OCI-LY3 (cell line): ENCODE data around the gene PEX11B.

Source experiments
- H2AFZ ChIP-seq: fragments of 200-600, 300-600 bp; shearing (Covaris generic); 2 replicates; pipeline ENCODE4 v1.6.0; 2014; ENCODE audit warnings: antibody characterized with exemption, low read depth, low read length
- H3K27ac ChIP-seq: fragments of 200-600, 300-600 bp; sonication (generic); 2 replicates; pipeline ENCODE4 v1.5.1; 2014; ENCODE audit warnings: mild to moderate bottlenecking, low read length, moderate library complexity, mixed read lengths
- H3K27me3 ChIP-seq: fragments of 200-600, 300-600 bp; sonication (generic); 2 replicates; pipeline ENCODE4 v1.6.1; 2014; ENCODE audit warnings: low read depth, low read length, mixed read lengths
- H3K36me3 ChIP-seq: fragments of 200-600, 300-600 bp; sonication (generic); replicated peaks from 2 replicates; pipeline ENCODE3; 2014; ENCODE audit warnings: low read depth, low read length, mixed read lengths
- H3K4me1 ChIP-seq: fragments of 300-600, 200-600 bp; sonication (generic); 2 replicates; pipeline ENCODE4 v1.6.1; 2014; ENCODE audit warnings: low read length, mixed read lengths
- H3K4me2 ChIP-seq: fragments of 200-600, 300-600 bp; sonication (generic); 2 replicates; pipeline ENCODE4 v1.6.1; 2014; ENCODE audit warnings: low read length, mixed read lengths
- H3K4me3 ChIP-seq: fragments of 300-600, 200-600 bp; sonication (generic); 2 replicates; pipeline ENCODE4 v1.5.1; 2014; ENCODE audit warnings: antibody characterized with exemption, mild to moderate bottlenecking, low read length, moderate library complexity
- H3K79me2 ChIP-seq: fragments of 300-600, 200-600 bp; shearing (Covaris generic); 2 replicates; pipeline ENCODE4 v1.6.1; 2014; ENCODE audit warnings: mild to moderate bottlenecking, low read length, mixed read lengths
- H3K9ac ChIP-seq: fragments of 300-600, 200-600 bp; shearing (Covaris generic); 2 replicates; pipeline ENCODE4 v1.6.0; 2014; ENCODE audit warnings: mild to moderate bottlenecking, low read length, moderate library complexity
- H3K9me3 ChIP-seq: fragments of 200-600, 300-600 bp; shearing (Covaris generic); 2 replicates; pipeline ENCODE4 v1.6.1; 2014; ENCODE audit warnings: low read length, mixed read lengths; ENCODE audit not compliant: insufficient read depth
- H4K20me1 ChIP-seq: fragments of 200-600, 300-600 bp; sonication (generic); 2 replicates; pipeline ENCODE4 v1.6.1; 2016; ENCODE audit warnings: low read length, mixed read lengths; ENCODE audit not compliant: insufficient read depth
- EZH2phosphoT487 ChIP-seq: fragments of 200-600 bp; shearing (Covaris generic); IDR thresholded peaks from 2 replicates; pipeline ENCODE4 v1.6.1; 2018; ENCODE audit warnings: antibody characterized with exemption, mixed run types, low read depth
- TF ChIP-seq, protein P1 (sequence below): fragments of 200-600, 300-600 bp; sonication (generic); IDR thresholded peaks from 2 replicates; pipeline ENCODE4 v1.5.1; 2014; ENCODE audit warnings: antibody characterized with exemption, low read length, low read depth

Gene PEX11B

DNA sequence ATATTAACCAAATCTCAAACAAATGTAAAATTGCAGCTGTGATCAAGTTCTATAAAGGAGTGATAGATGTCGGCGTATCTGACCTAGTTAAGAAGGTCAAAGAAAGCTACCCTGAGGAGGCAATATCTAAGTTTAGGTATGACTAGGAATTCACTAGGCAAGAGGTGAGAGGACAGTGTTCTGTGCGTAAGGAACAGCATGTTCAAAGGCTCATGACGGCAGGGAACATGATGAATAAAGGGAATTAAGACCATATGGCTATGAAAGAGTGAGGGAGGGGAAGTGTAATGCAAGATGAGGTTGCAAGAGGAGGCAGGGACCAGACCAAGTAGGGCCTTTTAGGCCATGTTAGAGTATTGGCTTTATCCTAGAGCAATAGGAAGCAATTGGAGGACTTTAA is 30.7 kb upstream of the PEX11B start:
- TF ChIP-seq EZH2phosphoT487: no peak
- TF ChIP-seq, protein P1, sequence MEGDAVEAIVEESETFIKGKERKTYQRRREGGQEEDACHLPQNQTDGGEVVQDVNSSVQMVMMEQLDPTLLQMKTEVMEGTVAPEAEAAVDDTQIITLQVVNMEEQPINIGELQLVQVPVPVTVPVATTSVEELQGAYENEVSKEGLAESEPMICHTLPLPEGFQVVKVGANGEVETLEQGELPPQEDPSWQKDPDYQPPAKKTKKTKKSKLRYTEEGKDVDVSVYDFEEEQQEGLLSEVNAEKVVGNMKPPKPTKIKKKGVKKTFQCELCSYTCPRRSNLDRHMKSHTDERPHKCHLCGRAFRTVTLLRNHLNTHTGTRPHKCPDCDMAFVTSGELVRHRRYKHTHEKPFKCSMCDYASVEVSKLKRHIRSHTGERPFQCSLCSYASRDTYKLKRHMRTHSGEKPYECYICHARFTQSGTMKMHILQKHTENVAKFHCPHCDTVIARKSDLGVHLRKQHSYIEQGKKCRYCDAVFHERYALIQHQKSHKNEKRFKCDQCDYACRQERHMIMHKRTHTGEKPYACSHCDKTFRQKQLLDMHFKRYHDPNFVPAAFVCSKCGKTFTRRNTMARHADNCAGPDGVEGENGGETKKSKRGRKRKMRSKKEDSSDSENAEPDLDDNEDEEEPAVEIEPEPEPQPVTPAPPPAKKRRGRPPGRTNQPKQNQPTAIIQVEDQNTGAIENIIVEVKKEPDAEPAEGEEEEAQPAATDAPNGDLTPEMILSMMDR: no peak
- Histone ChIP-seq H3K9me3 (no peaks in the 10 kb centered on the region), H3K4me3 (no peak overlapping the region), H3K9ac (no peak overlapping the region), H4K20me1 (no peaks in the 10 kb centered on the region), H3K79me2 (0 out of 2 replicates have a peak, but pooled peaks cover 9% of the 10 kb centered on the region), H3K4me1 (no peaks in the 10 kb centered on the region), H3K27ac (no peak overlapping the region), H3K4me2 (no peak overlapping the region), H3K36me3 (peaks cover 6% of the 10 kb centered on the region), H2AFZ (no peak overlapping the region), H3K27me3 (no peaks in the 10 kb centered on the region)

DNA sequence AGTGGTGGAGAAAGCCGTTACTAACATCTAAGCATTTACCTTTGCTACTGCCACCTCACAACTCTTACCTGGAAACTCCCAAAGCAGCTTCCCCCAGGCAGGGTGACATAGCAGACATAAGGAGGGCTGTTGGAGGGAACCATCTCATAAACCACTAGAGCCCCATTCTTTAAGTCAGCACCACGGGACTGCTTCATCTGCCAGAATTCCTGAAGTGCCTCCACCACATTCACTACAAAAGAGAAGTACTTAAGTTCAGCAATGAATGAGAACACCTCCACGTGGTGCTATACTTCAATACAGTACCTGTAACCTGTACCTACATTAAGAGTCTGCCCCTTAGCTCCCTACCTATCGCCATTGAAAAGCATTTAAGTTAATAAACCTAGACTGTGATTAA is 29.0 kb upstream of the PEX11B start:
- Histone ChIP-seq H3K27me3 (no peaks in the 10 kb centered on the region), H3K4me3 (no peak overlapping the region), H3K9me3 (no peaks in the 10 kb centered on the region), H3K9ac (no peak overlapping the region), H2AFZ (no peak overlapping the region), H3K27ac (no peak overlapping the region), H3K79me2 (0 out of 2 replicates have a peak, but pooled peaks cover 5% of the 10 kb centered on the region), H3K36me3 (peaks cover 6% of the 10 kb centered on the region), H3K4me2 (no peak overlapping the region), H4K20me1 (no peaks in the 10 kb centered on the region), H3K4me1 (no peaks in the 10 kb centered on the region)
- TF ChIP-seq, protein P1: no peak
- TF ChIP-seq EZH2phosphoT487: no peak

- Histone ChIP-seq H3K27me3 (no peaks in the 10 kb centered on the region), H3K9me3 (no peaks in the 10 kb centered on the region), H3K4me2 (no peak overlapping the region), H3K4me3 (no peak overlapping the region), H3K79me2 (0 out of 2 replicates have a peak, but pooled peaks cover 2% of the 10 kb centered on the region), H4K20me1 (no peaks in the 10 kb centered on the region), H3K4me1 (no peaks in the 10 kb centered on the region), H3K36me3 (peaks cover 6% of the 10 kb centered on the region), H3K27ac (no peak overlapping the region), H2AFZ (no peak overlapping the region), H3K9ac (no peak overlapping the region)
- TF ChIP-seq, protein P1: no peak
- TF ChIP-seq EZH2phosphoT487: no peak
These were observed 28.0 kb upstream of the PEX11B start for GRCh38 chr1:145946477-145946986.

DNA sequence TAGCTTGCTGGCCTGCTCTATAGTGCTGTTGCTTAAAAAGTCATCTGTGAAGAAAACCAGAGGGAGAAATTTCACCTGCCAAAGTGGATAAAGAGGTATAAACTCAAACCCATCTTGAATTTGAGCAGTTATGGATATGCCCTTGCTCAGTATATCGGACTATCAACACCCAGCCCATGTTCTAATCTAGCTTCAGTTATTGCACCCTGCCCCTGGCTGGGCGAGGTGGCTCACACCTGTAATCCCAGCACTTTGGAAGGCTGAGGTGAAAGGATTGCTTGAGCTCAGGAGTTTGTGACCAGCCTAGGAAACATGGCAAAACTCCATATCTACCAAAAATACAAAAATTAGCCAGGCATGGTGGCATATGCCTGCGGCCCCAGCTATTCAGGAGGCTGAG is 26.0 kb upstream of the PEX11B start:
- Histone ChIP-seq H3K4me1 (no peaks in the 10 kb centered on the region), H3K27ac (no peak overlapping the region), H4K20me1 (no peaks in the 10 kb centered on the region), H3K4me3 (no peak overlapping the region), H3K36me3 (peaks cover 8% of the 10 kb centered on the region), H3K79me2 (0 out of 2 replicates have a peak, but pooled peaks cover 2% of the 10 kb centered on the region), H3K27me3 (no peaks in the 10 kb centered on the region), H3K9me3 (no peaks in the 10 kb centered on the region), H3K4me2 (no peak overlapping the region), H3K9ac (no peak overlapping the region), H2AFZ (no peak overlapping the region)
- TF ChIP-seq, protein P1: no peak
- TF ChIP-seq EZH2phosphoT487: no peak
